GM21528 (cell line): ENCODE results near the gene STYXL2.

Source experiments
- ATAC-seq: cut with Tn5 transposase; IDR thresholded peaks from one replicate; pipeline ENCODE4 v1.9.1; 2021; ENCODE audit warnings: mild to moderate bottlenecking, moderate library complexity; ENCODE audit not compliant: unreplicated experiment, low FRiP score

STYXL2 gene

GRCh38 chr1:167128261-167129227 lies 34.7 kb downstream of the STYXL2 start:
- no peak for ATAC-seq

DNA sequence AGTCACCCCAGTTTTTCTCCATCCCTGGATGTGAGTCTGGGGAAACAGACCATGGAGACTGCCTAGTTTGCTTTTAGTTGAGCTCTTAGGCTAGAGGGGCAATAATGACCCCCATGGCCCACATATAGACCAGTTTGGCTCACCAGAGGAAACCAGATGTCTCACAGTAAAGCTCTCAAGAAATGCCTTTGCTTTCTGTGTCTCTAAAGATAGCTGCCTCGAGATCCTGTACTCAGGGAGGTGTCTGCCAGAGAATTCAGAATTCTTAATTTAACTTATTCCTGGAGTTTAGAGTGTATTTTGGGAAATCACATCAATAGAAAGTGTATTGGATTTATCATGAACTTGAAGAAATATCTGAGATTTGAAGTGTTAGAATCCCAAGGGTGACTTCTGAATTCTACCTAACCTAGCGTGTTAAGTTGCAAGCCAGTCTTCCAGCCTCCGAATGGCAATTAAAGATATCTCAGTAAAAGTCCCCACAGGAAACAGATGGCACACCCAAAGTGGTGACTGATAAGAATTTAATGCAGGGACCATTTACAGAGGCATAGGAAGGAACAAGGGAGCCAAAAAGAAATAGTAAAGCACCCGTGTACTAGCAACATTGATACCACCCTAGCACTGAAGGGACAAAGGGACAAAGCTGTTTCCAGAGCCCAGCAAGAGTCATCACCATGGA lies 37.1 kb downstream of the STYXL2 start:
- no peak for ATAC-seq

DNA sequence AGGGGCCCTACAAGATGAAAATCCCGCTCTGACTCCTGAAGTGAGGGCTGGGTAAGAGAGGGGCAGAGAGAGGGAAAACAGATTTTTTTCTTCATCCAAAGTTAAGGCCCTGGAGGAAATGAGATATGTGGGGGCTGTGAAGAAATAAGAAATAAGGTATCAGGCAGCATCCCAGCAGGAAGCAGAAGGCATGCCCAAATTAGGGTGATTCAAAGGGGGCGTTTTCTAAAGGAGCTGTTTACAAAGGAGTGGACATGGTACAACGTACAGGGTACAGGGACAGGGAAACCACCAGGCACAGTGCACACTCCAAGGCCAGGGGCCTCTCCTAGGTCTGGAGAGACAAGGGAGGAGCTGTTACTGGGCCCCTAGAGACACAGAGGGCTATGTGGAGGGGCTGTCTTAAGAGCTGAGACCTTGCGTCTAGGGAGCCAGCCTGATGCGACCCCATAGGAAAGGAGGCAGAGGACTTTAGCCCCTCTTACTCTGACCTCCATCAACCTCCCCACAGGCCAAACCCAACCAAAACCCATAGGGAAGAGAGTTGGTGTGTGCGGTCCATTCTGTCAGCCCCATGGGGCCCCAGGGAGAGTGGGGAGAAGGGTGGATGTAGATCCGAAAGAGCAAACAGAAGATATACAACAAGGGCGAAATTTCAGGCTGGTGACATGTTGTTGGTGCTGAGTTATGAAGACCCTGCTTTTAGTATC lies 38.6 kb downstream of the STYXL2 start:
- no peak for ATAC-seq

- no peak for ATAC-seq
Observed at GRCh38 chr1:167135281-167135840, 41.5 kb downstream of the STYXL2 start.

DNA sequence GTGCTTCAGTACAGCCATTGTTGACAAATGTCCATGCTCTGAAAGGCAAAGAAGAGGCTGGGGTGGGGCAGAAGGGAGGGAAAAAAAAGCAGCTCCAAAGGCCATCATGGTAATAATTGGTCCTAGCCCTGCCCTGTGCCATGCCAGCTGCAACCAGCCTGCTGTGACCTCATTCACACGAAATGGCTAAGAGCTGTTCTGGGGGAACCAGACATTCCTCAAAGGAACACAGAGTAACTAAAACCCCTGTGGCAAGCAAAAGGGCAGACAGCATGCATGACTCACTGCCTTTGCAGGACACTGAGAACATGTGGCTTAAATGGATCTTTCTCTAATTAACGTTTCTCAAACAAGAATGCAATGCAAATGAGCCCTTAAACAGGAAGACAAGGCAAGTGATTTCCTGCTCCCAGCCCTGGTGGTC lies 42.3 kb downstream of the STYXL2 start:
- ATAC-seq = no peak

DNA sequence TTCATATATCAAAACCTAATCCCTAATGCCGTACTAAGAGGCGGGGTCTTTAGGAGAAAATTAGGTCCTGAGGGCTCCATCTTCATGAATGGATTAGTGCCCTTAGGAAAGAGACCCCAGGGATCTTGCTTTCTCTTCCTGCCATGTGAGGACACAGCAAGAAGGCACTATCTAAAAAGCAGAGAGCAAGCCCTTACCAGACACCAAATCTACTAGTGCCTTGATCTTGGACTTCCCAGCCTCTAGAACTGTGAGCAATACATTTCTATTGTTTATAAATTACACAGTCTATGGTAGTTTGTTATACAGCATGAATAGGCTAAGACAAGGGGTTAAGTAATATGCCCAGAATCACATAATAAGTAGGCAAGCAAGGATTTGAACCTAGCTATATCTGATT lies 42.9 kb downstream of the STYXL2 start:
- no peak for ATAC-seq

- ATAC-seq = no peak
Observed at GRCh38 chr1:167137332-167137781, 43.5 kb downstream of the STYXL2 start.

- ATAC-seq = no peak
Observed at GRCh38 chr1:167137793-167138510, 44.1 kb downstream of the STYXL2 start.

DNA sequence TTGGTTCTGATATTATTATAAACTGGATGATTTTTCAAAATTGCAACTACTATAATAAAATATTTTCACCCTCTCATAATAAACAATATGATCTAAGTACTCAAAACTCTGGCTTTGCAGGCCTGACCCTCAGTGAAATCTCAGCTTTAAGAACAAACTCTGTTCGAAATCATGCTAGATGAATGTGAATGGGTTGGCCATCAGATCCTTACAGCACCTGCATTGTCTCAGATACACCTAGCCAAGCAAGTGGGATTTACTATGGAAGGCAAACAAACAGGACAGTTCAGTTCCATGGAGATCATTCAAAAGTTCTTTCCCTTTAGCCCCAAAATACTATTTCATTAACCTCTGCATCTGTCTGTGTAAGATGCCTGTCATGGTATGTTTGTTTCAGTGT lies 44.8 kb downstream of the STYXL2 start:
- no peak for ATAC-seq

GRCh38 chr1:167141963-167142362 lies 48.1 kb downstream of the STYXL2 start:
- ATAC-seq = no peak
